Ovary (tissue), 9 donors: ENCODE measurements around the gene GRHL3. TPM values are rescaled to one million over a fixed set of nuclear protein-coding genes. Genes with fewer than 3 reads are reported as not detected.

Experiments used
- DNase-seq, 5 donors: peaks; one replicate each; pipeline ENCODE4 v3.0.0-alpha.2; 2019 to 2020
- H3K27ac ChIP-seq, 2 donors: fragments of 200-600 bp; one replicate each; pipeline versions ENCODE4 v1.5.1 to v1.8.0; 2019 to 2022
- H3K27me3 ChIP-seq: fragments of 200-600 bp; one replicate; pipeline ENCODE4 v1.8.0; 2022
- H3K36me3 ChIP-seq: fragments of 200-600 bp; sonication (generic); one replicate; pipeline ENCODE4 v1.5.1; 2019
- H3K4me1 ChIP-seq: one replicate; pipeline ENCODE4 v1.8.1; 2013; ENCODE audit warnings: mild to moderate bottlenecking, moderate library complexity; ENCODE audit not compliant: insufficient read depth
- H3K4me3 ChIP-seq: fragments of 200-600 bp; sonication (generic); one replicate; pipeline ENCODE4 v1.5.1; 2017
- H3K9me3 ChIP-seq, 2 donors: fragments of 200-600 bp in 1 of 2; sonication (generic) in 1 of 2; one replicate each; pipeline versions ENCODE4 v1.5.1 to v1.8.1; 2013 to 2019; ENCODE audit warnings: mild to moderate bottlenecking in 1 of 2, moderate library complexity in 1 of 2
- CTCF ChIP-seq, 3 donors: fragments of 450-650 bp in 2 of 3; fragments of 200-600 bp in 1 of 3; IDR thresholded peaks; one replicate each; pipeline versions ENCODE4 v1.5.1 to v1.8.0; 2016 to 2022; ENCODE audit warnings: antibody characterized with exemption in 3 of 3, mild to moderate bottlenecking in 1 of 3
- EP300 ChIP-seq: sonication (generic); formaldehyde crosslinking; IDR thresholded peaks from one replicate; pipeline ENCODE4 v1.6.1; 2017; ENCODE audit warnings: antibody characterized with exemption
- POLR2A ChIP-seq: fragments of 450-650 bp; IDR thresholded peaks from one replicate; pipeline ENCODE4 v1.6.1; 2017; ENCODE audit warnings: antibody characterized with exemption, mild to moderate bottlenecking, moderate library complexity
- WGBS, 3 donors: extraction: QIAGEN DNeasy Blood & Tissue Kit in 1 of 3; methylation state at CpG; one replicate each; pipeline versions ENCODE4 v1.1.5 to v1.1.7; 2013 to 2017; 5-methylcytosine and 5-hydroxymethylcytosine counted together
- intact Hi-C, 4 donors: fragments of 100-400 bp; cut with DNase I; formaldehyde crosslinking; loops; one replicate each; pipeline versions ENCODE4 v1.11.0 to v1.15.1; 2022 to 2023
- polyA plus RNA-seq, 2 donors: library from polyadenylated mRNA; stranded (reverse); fragments of 200-250 nt in 1 of 2; fragments of 350-450 nt in 1 of 2; fragmentation: Illumina TruSeq in 1 of 2; extraction: RNeasy Lipid Tissue Mini Kit (QIAGEN cat#74804) in 1 of 2; gene quantifications; one replicate each; pipeline ENCODE4 v1.2.3, GENCODE V29; 2013 to 2014
- total RNA-seq, 7 donors: library from RNA; depleted of rRNA in 2 of 7; stranded (reverse); fragments of >200 nt in 2 of 7; fragmentation: NEBNext Ultra II Directional in 3 of 7; extraction: Animal tissue kit (Norgen Biotek cat#: 25700) in 3 of 7; gene quantifications; one replicate each; pipeline versions ENCODE4 v1.1.0 to v1.2.4, GENCODE V29; 2016 to 2023
- donor health status: DM: no; HTN: no; CAD: no; lungs with moderate emphysema.
- donor health status: DM: no; HTN: no; CAD: no.
- donor health status: Bipolar disorder and iron deficiency.
- donor health status: DM: yes; HTN: yes; CAD: no.
- donor health status: DM: no; HTN: no; CAD: no.
- donor health status: DM: yes; HTN: yes; CAD: no.

GRHL3 gene
- total and polyA plus RNA-seq, 9 donors: 0.15 to 1.6 (median 0.48) TPM; not detected in 6

- TF ChIP-seq POLR2A: no peak
- no peak for TF ChIP-seq EP300
- no peak for TF ChIP-seq CTCF (IDR thresholded peaks at IDR 0.05)
- Histone ChIP-seq H3K9me3 (no peaks in the 10 kb centered on the region), H3K36me3 (no peaks in the 10 kb centered on the region), H3K27ac (no peak overlapping the region), H3K27me3 (no peaks in the 10 kb centered on the region), H3K4me1 (no peaks in the 10 kb centered on the region), H3K4me3 (no peak overlapping the region)
- no peak for DNase-seq
- 94 to 96% (median 94%) methylated on average over 8 of the region's 8 CpGs for WGBS, 3 donors
- intact Hi-C loops: no loop called here
These were observed 63.0 kb downstream of the GRHL3 start for GRCh38 chr1:24382165-24382577.

GRCh38 chr1:24383381-24383940 is 64.3 kb downstream of the GRHL3 start:
- Histone ChIP-seq H3K9me3 (no peaks in the 10 kb centered on the region), H3K27me3 (no peaks in the 10 kb centered on the region), H3K36me3 (no peaks in the 10 kb centered on the region), H3K27ac (no peak overlapping the region), H3K4me3 (no peak overlapping the region), H3K4me1 (no peaks in the 10 kb centered on the region)
- DNase-seq: no peak
- TF ChIP-seq POLR2A: no peak
- TF ChIP-seq EP300: no peak
- no peak for TF ChIP-seq CTCF (IDR thresholded peaks at IDR 0.05)
- 77 to 82% (median 78%) methylated on average over 2 of the region's 2 CpGs for WGBS, 3 donors
- intact Hi-C loops: no loop called here

DNA sequence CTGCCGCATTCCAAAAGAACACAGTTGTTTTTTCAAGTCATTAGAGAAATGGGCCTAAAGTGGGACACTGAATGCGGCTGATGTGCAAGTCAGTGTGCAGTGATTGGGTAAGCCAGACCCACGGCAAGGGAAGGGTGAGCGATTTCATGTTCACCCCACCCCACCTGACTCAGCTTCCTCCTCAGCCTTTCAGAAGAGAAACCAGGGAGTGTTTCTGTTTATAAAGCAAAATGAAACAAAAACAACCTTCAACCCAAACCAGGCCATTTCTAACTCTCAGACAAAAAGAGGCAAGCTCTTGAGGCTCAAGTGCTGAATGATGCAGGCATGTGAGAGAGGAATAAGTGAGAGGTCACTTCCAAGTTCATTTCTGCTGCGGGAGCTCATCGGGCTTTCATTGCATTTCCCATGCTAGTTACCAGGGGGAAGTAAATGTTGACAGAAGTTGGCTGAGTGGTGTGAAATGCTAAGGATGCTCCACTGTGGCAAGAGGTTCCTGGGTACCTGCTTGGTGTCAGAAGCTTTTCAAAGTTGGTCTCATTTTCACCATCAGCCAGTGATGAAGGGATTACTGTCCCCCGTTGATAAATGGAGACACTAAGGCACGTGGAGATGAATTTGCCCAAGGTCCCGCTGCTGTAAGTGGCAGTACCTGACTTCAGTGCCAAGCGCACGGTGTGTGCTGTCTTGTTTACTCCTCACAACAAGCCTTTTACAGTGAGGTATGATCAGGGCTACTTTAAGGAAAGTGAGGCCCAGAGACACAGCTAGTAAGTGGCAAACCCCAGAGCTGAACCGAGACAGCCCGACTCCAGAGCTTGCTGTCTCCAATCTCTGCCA is 65.3 kb downstream of the GRHL3 start:
- H3K9me3 ChIP-seq: no peaks in the 10 kb centered on the region
- intact Hi-C loops: loop anchor here in 2 of 4 donors (5.0 kb wide), 2 partner anchors 182 to 187 kb away; no protein-coding TSS in a partner anchor
- H3K36me3 ChIP-seq: no peaks in the 10 kb centered on the region
- WGBS, 3 donors: 67 to 76% (median 75%) methylated on average over 13 of the region's 13 CpGs
- H3K27me3 ChIP-seq: no peaks in the 10 kb centered on the region
- no peak for TF ChIP-seq POLR2A
- no peak for TF ChIP-seq CTCF (IDR thresholded peaks at IDR 0.05)
- TF ChIP-seq EP300: no peak
- H3K4me3 ChIP-seq: no peak overlapping the region
- no peaks in the 10 kb centered on the region for H3K4me1 ChIP-seq
- H3K27ac ChIP-seq: no peak overlapping the region
- DNase-seq: no peak

GRCh38 chr1:24385160-24385940 is 66.2 kb downstream of the GRHL3 start:
- WGBS, 3 donors: 85 to 87% (median 87%) methylated on average over 12 of the region's 12 CpGs
- no peak overlapping the region for H3K27ac ChIP-seq
- intact Hi-C loops: loop anchor here in 2 of 4 donors (5.0 kb wide), 2 partner anchors 183 to 188 kb away; no protein-coding TSS in a partner anchor

More at GRCh38 chr1:24385160-24385940, 66.2 kb downstream of the GRHL3 start:
- H3K4me1 ChIP-seq: no peaks in the 10 kb centered on the region
- no peaks in the 10 kb centered on the region for H3K9me3 ChIP-seq
- no peak for DNase-seq
- no peak overlapping the region for H3K4me3 ChIP-seq
- no peak for TF ChIP-seq POLR2A
- no peak for TF ChIP-seq CTCF (IDR thresholded peaks at IDR 0.05)
- TF ChIP-seq EP300: no peak
- no peaks in the 10 kb centered on the region for H3K36me3 ChIP-seq
- no peaks in the 10 kb centered on the region for H3K27me3 ChIP-seq
